DMS 273 treated with DMSO at 0.1 percent for 48 hours (cell line): ENCODE data around the gene DIO3.

ENCODE experiments used
- DNase-seq: peaks from one replicate; lab custom pipeline; 2025; lab: John Stamatoyannopoulos, UW

The DIO3 gene

GRCh38 chr14:101561145-101561896, at the start of gene DIO3:
Gene DIO3 (plus strand): TSS chr14:101561495.
- DNase-seq, result no peak

- no peak for DNase-seq
Observed at GRCh38 chr14:101511620-101512375, 49.5 kb upstream of the DIO3 start.

GRCh38 chr14:101512376-101512695, 49.0 kb upstream of the DIO3 start:
- no peak for DNase-seq

- no peak for DNase-seq
Observed at GRCh38 chr14:101514136-101514535, 47.2 kb upstream of the DIO3 start.

GRCh38 chr14:101516401-101516800, 44.9 kb upstream of the DIO3 start:
- no peak for DNase-seq

- DNase-seq, result no peak
Observed at GRCh38 chr14:101518611-101519473, 42.5 kb upstream of the DIO3 start.

GRCh38 chr14:101520621-101521472, 40.4 kb upstream of the DIO3 start:
- DNase-seq, result no peak

GRCh38 chr14:101521473-101521915, 39.8 kb upstream of the DIO3 start:
- DNase-seq, result no peak

- no peak for DNase-seq
Observed at GRCh38 chr14:101521978-101522377, 39.3 kb upstream of the DIO3 start.

- no peak for DNase-seq
Observed at GRCh38 chr14:101525640-101526527, 35.4 kb upstream of the DIO3 start.

- no peak for DNase-seq
Observed at GRCh38 chr14:101527987-101528386, 33.3 kb upstream of the DIO3 start.

GRCh38 chr14:101529079-101529478, 32.2 kb upstream of the DIO3 start:
- no peak for DNase-seq

GRCh38 chr14:101534198-101534597, 27.1 kb upstream of the DIO3 start:
- no peak for DNase-seq

- DNase-seq, result no peak
Observed at GRCh38 chr14:101535232-101535631, 26.1 kb upstream of the DIO3 start.

GRCh38 chr14:101535701-101536207, 25.5 kb upstream of the DIO3 start:
- DNase-seq, result no peak

- no peak for DNase-seq
Observed at GRCh38 chr14:101537286-101537685, 24.0 kb upstream of the DIO3 start.

- DNase-seq, result no peak
Observed at GRCh38 chr14:101538878-101539277, 22.4 kb upstream of the DIO3 start.

GRCh38 chr14:101539880-101540279, 21.4 kb upstream of the DIO3 start:
- DNase-seq, result no peak

GRCh38 chr14:101540481-101541462, 20.5 kb upstream of the DIO3 start:
- DNase-seq, result no peak
